OCI-LY7 (cell line): ENCODE measurements around the gene RBSN. TPM values are rescaled to one million over a fixed set of nuclear protein-coding genes. Genes with fewer than 3 reads are reported as not detected.

Source experiments
- BruUV-seq: library from RNA; stranded (reverse); fragments of 400-500 nt; replicated peaks from 2 replicates; lab custom pipeline; 2021; lab: Mats Ljungman, UMichigan
- CTCF ChIA-PET: fragments of 300-600 bp; sonication (Branson Sonifier 250); formaldehyde crosslinking; loops from one replicate; lab custom pipeline; 2022; ENCODE audit warnings: antibody characterized with exemption; ENCODE audit not compliant: unreplicated experiment; lab: Charles Lee
- POLR2A ChIA-PET: fragments of 300-600 bp; sonication (Branson Sonifier 250); formaldehyde crosslinking; loops from one replicate; lab custom pipeline; 2022; ENCODE audit warnings: antibody characterized with exemption; lab: Charles Lee
- DNase-seq: peaks from one replicate; pipeline ENCODE4 v3.0.0-alpha.2; 2015; ENCODE audit warnings: low spot score
- H2AFZ ChIP-seq: fragments of 200-600 bp; sonication (generic), shearing (Covaris generic); 2 replicates; pipeline ENCODE4 v1.6.1; 2014; ENCODE audit warnings: mild to moderate bottlenecking, antibody characterized with exemption, low read length, moderate library complexity
- H3K27ac ChIP-seq: fragments of 200-600 bp; sonication (generic); 2 replicates; pipeline ENCODE4 v1.5.1; 2014; ENCODE audit warnings: mixed run types, low read depth, mild to moderate bottlenecking, moderate library complexity, low read length, inconsistent platforms; ENCODE audit not compliant: poor library complexity, severe bottlenecking
- H3K36me3 ChIP-seq: fragments of 200-600 bp; sonication (generic); 2 replicates; pipeline ENCODE4 v1.6.1; 2014; ENCODE audit warnings: mild to moderate bottlenecking, antibody characterized with exemption, low read length, moderate library complexity, mixed read lengths; ENCODE audit not compliant: insufficient read depth
- H3K4me1 ChIP-seq: fragments of 200-600 bp; sonication (generic); 2 replicates; pipeline ENCODE4 v1.5.1; 2014; ENCODE audit warnings: mild to moderate bottlenecking, low read length; ENCODE audit not compliant: insufficient read depth, poor library complexity, severe bottlenecking
- H3K4me2 ChIP-seq: fragments of 200-600 bp; sonication (generic); 2 replicates; pipeline ENCODE4 v1.6.1; 2014; ENCODE audit warnings: mild to moderate bottlenecking, low read length
- H3K4me3 ChIP-seq: fragments of 200-600 bp; sonication (generic); 2 replicates; pipeline ENCODE4 v1.5.1; 2014; ENCODE audit warnings: mild to moderate bottlenecking, low read depth, low read length; ENCODE audit not compliant: poor library complexity, severe bottlenecking
- H3K79me2 ChIP-seq: fragments of 200-600 bp; sonication (generic); 2 replicates; pipeline ENCODE4 v1.6.1; 2016; ENCODE audit warnings: low read depth, mild to moderate bottlenecking, low read length, moderate library complexity, mixed read lengths; ENCODE audit not compliant: insufficient read depth
- H3K9me2 ChIP-seq: fragments of 200-600 bp; sonication (generic); 2 replicates; pipeline ENCODE4 v1.6.1; 2016; ENCODE audit warnings: mild to moderate bottlenecking, low read length, mixed read lengths; ENCODE audit not compliant: insufficient read depth
- H3K9me3 ChIP-seq: fragments of 200-600 bp; sonication (generic); 2 replicates; pipeline ENCODE4 v1.6.1; 2014; ENCODE audit warnings: mild to moderate bottlenecking, mixed run types, low read length, mixed read lengths
- H4K20me1 ChIP-seq: fragments of 200-600 bp; sonication (generic); 2 replicates; pipeline ENCODE4 v1.6.1; 2014; ENCODE audit warnings: mild to moderate bottlenecking, antibody characterized with exemption, low read length, moderate library complexity, mixed read lengths; ENCODE audit not compliant: insufficient read depth
- CTCF ChIP-seq: fragments of 200-600 bp; sonication (generic); conservative IDR thresholded peaks from 2 replicates; pipeline ENCODE4 v1.5.1; 2014; ENCODE audit warnings: mild to moderate bottlenecking, antibody characterized with exemption, low read length, moderate library complexity, mixed read lengths
- EZH2phosphoT487 ChIP-seq: fragments of 200-600 bp; sonication (generic); IDR thresholded peaks from 2 replicates; pipeline ENCODE4 v1.6.1; 2018; ENCODE audit warnings: low read depth, borderline replicate concordance, mild to moderate bottlenecking, mixed run types, antibody characterized with exemption, low read length, moderate library complexity, mixed read lengths
- intact Hi-C: fragments of 100-400 bp; cut with micrococcal nuclease; formaldehyde crosslinking; loops from one replicate; pipeline ENCODE4 v1.10.0; 2022; ENCODE audit not compliant: unreplicated experiment
- total RNA-seq, 2 experiments: library from RNA; depleted of rRNA in 1 of 2; stranded (reverse); fragments of >200 nt in 1 of 2; shearing (Covaris generic) in 1 of 2; gene quantifications; 2 replicates each; pipeline ENCODE4 v1.2.3, GENCODE V29; 2014 to 2022

RBSN gene
- total RNA-seq, 2 experiments from 2014 or later = 13.3 to 21.4 TPM

GRCh38 chr3:15120986-15121385 is 22.0 kb upstream of the RBSN start:
- POLR2A ChIA-PET = no interaction called here
- no peaks in the 10 kb centered on the region for H3K4me1 ChIP-seq
- BruUV-seq = no TSS peak
- H3K27ac ChIP-seq = no peak overlapping the region
- H3K79me2 ChIP-seq = no peaks in the 10 kb centered on the region
- H3K4me3 ChIP-seq = no peak overlapping the region
- no peaks in the 10 kb centered on the region for H3K9me2 ChIP-seq
- H3K36me3 ChIP-seq = no peaks in the 10 kb centered on the region
- TF ChIP-seq CTCF (no peak), EZH2phosphoT487 (no peak)
- no peaks in the 10 kb centered on the region for H4K20me1 ChIP-seq
- no peak overlapping the region for H2AFZ ChIP-seq
- CTCF ChIA-PET = no interaction called here
- intact Hi-C loops = no loop called here
- no peak for DNase-seq
- no peaks in the 10 kb centered on the region for H3K9me3 ChIP-seq
- no peak overlapping the region for H3K4me2 ChIP-seq

GRCh38 chr3:15117011-15117410 is 18.1 kb upstream of the RBSN start:
- Histone ChIP-seq H3K36me3 (no peaks in the 10 kb centered on the region), H3K27ac (no peak overlapping the region), H3K9me3 (no peaks in the 10 kb centered on the region), H3K4me3 (no peak overlapping the region), H3K9me2 (no peaks in the 10 kb centered on the region), H3K79me2 (no peaks in the 10 kb centered on the region), H4K20me1 (no peaks in the 10 kb centered on the region), H3K4me1 (no peaks in the 10 kb centered on the region), H2AFZ (no peak overlapping the region), H3K4me2 (no peak overlapping the region)
- intact Hi-C loops = no loop called here
- BruUV-seq = no TSS peak
- ChIA-PET CTCF (no interaction called here), POLR2A (no interaction called here)
- TF ChIP-seq CTCF = no peak
- TF ChIP-seq EZH2phosphoT487 = no peak
- no peak for DNase-seq

- Histone ChIP-seq H2AFZ (no peak overlapping the region), H3K4me1 (no peaks in the 10 kb centered on the region), H3K9me2 (no peaks in the 10 kb centered on the region), H3K36me3 (no peaks in the 10 kb centered on the region), H3K4me2 (no peak overlapping the region), H3K27ac (no peak overlapping the region), H3K9me3 (no peaks in the 10 kb centered on the region), H4K20me1 (no peaks in the 10 kb centered on the region), H3K4me3 (no peak overlapping the region), H3K79me2 (no peaks in the 10 kb centered on the region)
- CTCF ChIA-PET = no interaction called here
- no peak for DNase-seq
- intact Hi-C loops = no loop called here
- BruUV-seq = no TSS peak
- POLR2A ChIA-PET = no interaction called here
- TF ChIP-seq CTCF (no peak), EZH2phosphoT487 (no peak)
Measured at GRCh38 chr3:15116032-15116669, 17.2 kb upstream of the RBSN start.
